GM12878 (cell line): ENCODE data around the gene RBP3. TPM values are rescaled to one million over a fixed set of nuclear protein-coding genes. Genes with fewer than 3 reads are reported as not detected.

Source experiments
- ATAC-seq: fragments of 200-7000 bp; cut with Tn5 transposase; 3 replicates; pipeline ENCODE4 v1.9.1; 2020; ENCODE audit warnings: mild to moderate bottlenecking, moderate library complexity
- BruUV-seq: library from RNA; stranded (reverse); fragments of 400-500 nt; replicated peaks from 2 replicates; lab custom pipeline; 2021; lab: Mats Ljungman, UMichigan
- CTCF ChIA-PET: fragments of 300-600 bp; sonication (Branson Sonifier 250); formaldehyde crosslinking; extraction: SDS; loops from one replicate; lab custom pipeline; 2021; ENCODE audit warnings: inconsistent platforms; lab: Yijun Ruan, JAX
- POLR2A ChIA-PET: fragments of 350-600 bp; formaldehyde crosslinking; extraction: SDS; loops from one replicate; lab custom pipeline; 2021; ENCODE audit warnings: inconsistent platforms; lab: Charles Lee
- RAD21 ChIA-PET: fragments of 300-600 bp; sonication (Branson Sonifier 250); formaldehyde crosslinking; loops from one replicate; lab custom pipeline; 2023; ENCODE audit warnings: antibody characterized with exemption; ENCODE audit not compliant: unreplicated experiment; lab: Charles Lee
- SMC1A ChIA-PET: fragments of 300-600 bp; sonication (Branson Sonifier 250); formaldehyde crosslinking; loops from one replicate; lab custom pipeline; 2023; ENCODE audit not compliant: unreplicated experiment, uncharacterized antibody; lab: Charles Lee
- DNase-seq: peaks from one replicate; pipeline ENCODE4 v3.0.0-alpha.2; 2011; ENCODE audit warnings: low read depth, low spot score
- FAIRE-seq: peaks from 3 replicates; lab custom pipeline; 2011; peaks lifted over from hg19 to GRCh38; lab: Jason Lieb, UNC
- H2AFZ ChIP-seq: 2 replicates; pipeline ENCODE4 v1.6.0; 2011; ENCODE audit warnings: low read depth, low read length, control low read depth; ENCODE audit not compliant: control insufficient read depth
- H3K27ac ChIP-seq: 2 replicates; pipeline ENCODE4 v1.5.1; 2011; ENCODE audit warnings: control low read depth; ENCODE audit not compliant: control insufficient read depth, insufficient read depth
- H3K27me3 ChIP-seq, 2 experiments: replicated peaks in 1 of 2; 2 replicates each; pipeline versions ENCODE4 v1.6.0 to v1.6.1; 2011; ENCODE audit warnings: low read length in 1 of 2; ENCODE audit not compliant: control insufficient read depth in 2 of 2, insufficient read depth in 2 of 2
- H3K36me3 ChIP-seq, 2 experiments: 2 replicates each; pipeline ENCODE4 v1.5.1; 2011; ENCODE audit warnings: low read length in 1 of 2; ENCODE audit not compliant: control insufficient read depth in 2 of 2, insufficient read depth in 2 of 2
- H3K4me1 ChIP-seq: 2 replicates; pipeline ENCODE4 v1.6.1; 2011; ENCODE audit warnings: mild to moderate bottlenecking, low read length, moderate library complexity, mixed read lengths; ENCODE audit not compliant: control insufficient read depth, insufficient read depth
- H3K4me2 ChIP-seq: 2 replicates; pipeline ENCODE4 v1.6.0; 2011; ENCODE audit warnings: control low read depth; ENCODE audit not compliant: control insufficient read depth, insufficient read depth
- H3K4me3 ChIP-seq: fragments of 200-600 bp; sonication (generic); 2 replicates; pipeline ENCODE4 v1.5.1; 2016
- H3K79me2 ChIP-seq: 2 replicates; pipeline ENCODE4 v1.6.0; 2011; ENCODE audit warnings: low read length; ENCODE audit not compliant: control insufficient read depth, insufficient read depth
- H3K9ac ChIP-seq: 2 replicates; pipeline ENCODE4 v1.8.0; 2011; ENCODE audit warnings: low read length, control low read depth, mixed read lengths; ENCODE audit not compliant: control insufficient read depth, insufficient read depth
- H3K9me3 ChIP-seq: replicated peaks from 3 replicates; pipeline ENCODE4 v1.5.1; 2011; ENCODE audit warnings: mild to moderate bottlenecking, low read length; ENCODE audit not compliant: control insufficient read depth, insufficient read depth
- H4K20me1 ChIP-seq: 2 replicates; pipeline ENCODE4 v1.6.0; 2011; ENCODE audit not compliant: control insufficient read depth, insufficient read depth
- CBX5 ChIP-seq: sonication (generic); IDR thresholded peaks from 2 replicates; pipeline ENCODE4 v1.6.1; 2016; ENCODE audit warnings: low read depth, moderate library complexity, mild to moderate bottlenecking, inconsistent platforms
- JUNB ChIP-seq: IDR thresholded peaks from 2 replicates; pipeline ENCODE4 v1.6.1; 2016; ENCODE audit warnings: antibody characterized with exemption, mild to moderate bottlenecking
- LARP7 ChIP-seq: fragments of 450-650 bp; IDR thresholded peaks from 2 replicates; pipeline ENCODE4 v1.6.1; 2017; ENCODE audit warnings: mild to moderate bottlenecking
- MXI1 ChIP-seq: fragments of 150-350 bp; IDR thresholded peaks from 2 replicates; pipeline ENCODE4 v1.6.1; 2011; ENCODE audit warnings: low read depth, mild to moderate bottlenecking, inconsistent platforms, low read length, improper control_type of control experiment
- TAF1 ChIP-seq: IDR thresholded peaks from 2 replicates; pipeline ENCODE4 v1.6.1; 2011; ENCODE audit warnings: mild to moderate bottlenecking, low read depth, low read length, borderline replicate concordance
- ZNF207 ChIP-seq: fragments of 450-650 bp; IDR thresholded peaks from 2 replicates; pipeline ENCODE4 v1.6.1; 2014; ENCODE audit warnings: antibody characterized with exemption, mild to moderate bottlenecking, borderline replicate concordance
- WGBS: methylation state at CpG from one replicate; pipeline ENCODE4 v1.1.6; 2016; ENCODE audit warnings: low lambda C conversion rate; ENCODE audit not compliant: insufficient replicate concordance, insufficient coverage; ENCODE audit errors: missing lambda C conversion rate; 5-methylcytosine and 5-hydroxymethylcytosine counted together
- in situ Hi-C: fragments of 300-500 bp; cut with MboI; formaldehyde crosslinking; loops from 9 replicates; pipeline ENCODE4 v1.14.3; 2018; ENCODE audit warnings: mixed read lengths
- intact Hi-C: fragments of 100-400 bp; cut with micrococcal nuclease; formaldehyde crosslinking; loops from one replicate; pipeline ENCODE4 v1.14.2; 2022; ENCODE audit not compliant: unreplicated experiment
- polyA plus RNA-seq, 11 experiments: library from polyadenylated mRNA; depleted of rRNA in 4 of 11; unstranded in 6 of 11; stranded (reverse) in 5 of 11; fragments of >200 nt; fragmentation: Nextera tagmentation in 4 of 11; fragmentation: Illumina TruSeq in 1 of 11; extraction: Ambion mirVana in 4 of 11; extraction: Trizol in 1 of 11; gene quantifications; 1 replicate in 1 of 11; 2 replicates in 10 of 11; pipeline versions ENCODE4 v1.2.1 to v1.2.3, GENCODE V29; 2011 to 2016; ENCODE audit warnings: inconsistent platforms in 2 of 11, missing spikeins in 2 of 11, low read depth in 1 of 11
- total RNA-seq, 4 experiments: library from RNA; depleted of rRNA in 3 of 4; stranded (reverse); fragments of >200 nt in 3 of 4; fragmentation: Illumina TruSeq in 1 of 4; extraction: Trizol in 1 of 4; gene quantifications; 2 replicates each; pipeline versions ENCODE4 v1.2.1 to v1.2.3, GENCODE V29; 2013 to 2021
- TF ChIP-seq, protein P1 (sequence below): fragments of 450-650 bp; conservative IDR thresholded peaks from 2 replicates; pipeline ENCODE4 v1.6.1; 2017; ENCODE audit warnings: mild to moderate bottlenecking, moderate library complexity
- TF ChIP-seq, protein P2 (sequence below): IDR thresholded peaks from 2 replicates; pipeline ENCODE4 v1.6.1; 2012; ENCODE audit warnings: low read length, inconsistent platforms

The RBP3 gene
- total and polyA plus RNA-seq, 10 of the 15 experiments (the other 5 are each of a cell fraction or from before 2014, with no cell fraction given), result not detected

GRCh38 chr10:47370015-47370767 lies 22.0 kb downstream of the RBP3 start (continued):
- TF ChIP-seq, protein P1, sequence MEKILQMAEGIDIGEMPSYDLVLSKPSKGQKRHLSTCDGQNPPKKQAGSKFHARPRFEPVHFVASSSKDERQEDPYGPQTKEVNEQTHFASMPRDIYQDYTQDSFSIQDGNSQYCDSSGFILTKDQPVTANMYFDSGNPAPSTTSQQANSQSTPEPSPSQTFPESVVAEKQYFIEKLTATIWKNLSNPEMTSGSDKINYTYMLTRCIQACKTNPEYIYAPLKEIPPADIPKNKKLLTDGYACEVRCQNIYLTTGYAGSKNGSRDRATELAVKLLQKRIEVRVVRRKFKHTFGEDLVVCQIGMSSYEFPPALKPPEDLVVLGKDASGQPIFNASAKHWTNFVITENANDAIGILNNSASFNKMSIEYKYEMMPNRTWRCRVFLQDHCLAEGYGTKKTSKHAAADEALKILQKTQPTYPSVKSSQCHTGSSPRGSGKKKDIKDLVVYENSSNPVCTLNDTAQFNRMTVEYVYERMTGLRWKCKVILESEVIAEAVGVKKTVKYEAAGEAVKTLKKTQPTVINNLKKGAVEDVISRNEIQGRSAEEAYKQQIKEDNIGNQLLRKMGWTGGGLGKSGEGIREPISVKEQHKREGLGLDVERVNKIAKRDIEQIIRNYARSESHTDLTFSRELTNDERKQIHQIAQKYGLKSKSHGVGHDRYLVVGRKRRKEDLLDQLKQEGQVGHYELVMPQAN, result no peak
- TF ChIP-seq JUNB (no peak), ZNF207 (no peak)
- TF ChIP-seq, all 136 proteins: peak for 0

- Histone ChIP-seq H4K20me1 (no peaks in the 10 kb centered on the region), H3K27me3 (peaks cover 0 to 6% of the 10 kb centered on the region in 2 experiments; a peak in 2 of 4 replicates), H3K4me3 (no peak overlapping the region), H3K36me3 (no peaks in the 10 kb centered on the region), H3K4me1 (no peaks in the 10 kb centered on the region), H3K9ac (no peak overlapping the region), H3K79me2 (no peaks in the 10 kb centered on the region), H3K4me2 (no peak overlapping the region), H3K27ac (no peak overlapping the region), H2AFZ (no peak overlapping the region), H3K9me3 (no peaks in the 10 kb centered on the region)
- no peak for FAIRE-seq
- intact Hi-C loops, result no loop called here
- 81% methylated on average over 7 of the region's 7 CpGs for WGBS
- RAD21 ChIA-PET, result no interaction called here
- POLR2A ChIA-PET, result no interaction called here
- SMC1A ChIA-PET, result no interaction called here
- no TSS peak for BruUV-seq
- no peak for DNase-seq
- TF ChIP-seq TAF1 (no peak), MXI1 (no peak), LARP7 (no peak), CBX5 (no peak)
- TF ChIP-seq, protein P2, sequence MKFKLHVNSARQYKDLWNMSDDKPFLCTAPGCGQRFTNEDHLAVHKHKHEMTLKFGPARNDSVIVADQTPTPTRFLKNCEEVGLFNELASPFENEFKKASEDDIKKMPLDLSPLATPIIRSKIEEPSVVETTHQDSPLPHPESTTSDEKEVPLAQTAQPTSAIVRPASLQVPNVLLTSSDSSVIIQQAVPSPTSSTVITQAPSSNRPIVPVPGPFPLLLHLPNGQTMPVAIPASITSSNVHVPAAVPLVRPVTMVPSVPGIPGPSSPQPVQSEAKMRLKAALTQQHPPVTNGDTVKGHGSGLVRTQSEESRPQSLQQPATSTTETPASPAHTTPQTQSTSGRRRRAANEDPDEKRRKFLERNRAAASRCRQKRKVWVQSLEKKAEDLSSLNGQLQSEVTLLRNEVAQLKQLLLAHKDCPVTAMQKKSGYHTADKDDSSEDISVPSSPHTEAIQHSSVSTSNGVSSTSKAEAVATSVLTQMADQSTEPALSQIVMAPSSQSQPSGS, result no peak
- in situ Hi-C loops, result no loop called here
- no peak for ATAC-seq
- CTCF ChIA-PET, result no interaction called here
These were observed 22.7 kb downstream of the RBP3 start for GRCh38 chr10:47370878-47371277.
